Endothelial cell of umbilical vein (primary cell): ENCODE measurements around the gene C1QTNF4. TPM values are rescaled to one million over a fixed set of nuclear protein-coding genes. Genes with fewer than 3 reads are reported as not detected.
A peak's percentile ranks its signal among the peaks of the same experiment; 100 is the strongest.

Source experiments
- BruUV-seq: library from RNA; stranded (reverse); fragments of 400-500 nt; replicated peaks from 2 replicates; lab custom pipeline; 2021; lab: Mats Ljungman, UMichigan
- CTCF ChIA-PET: fragments of 300-600, 350-600 bp; sonication (Branson Sonifier 250); formaldehyde crosslinking; loops from one replicate; lab custom pipeline; 2021; ENCODE audit warnings: antibody characterized with exemption, inconsistent platforms; lab: Charles Lee
- POLR2A ChIA-PET: fragments of 300-600, 350-600 bp; sonication (Branson Sonifier 250); formaldehyde crosslinking; loops from one replicate; lab custom pipeline; 2021; ENCODE audit warnings: antibody characterized with exemption, inconsistent platforms; lab: Charles Lee
- DNase-seq: peaks from one replicate; pipeline ENCODE4 v3.0.0-alpha.2; 2011; ENCODE audit warnings: low read depth, low spot score
- FAIRE-seq: peaks from 2 replicates; lab custom pipeline; 2011; peaks lifted over from hg19 to GRCh38; lab: Jason Lieb, UNC
- H2AFZ ChIP-seq: 2 replicates; pipeline ENCODE4 v1.6.0; 2012; ENCODE audit warnings: low read depth, low read length, control low read depth, inconsistent platforms
- H3K27ac ChIP-seq: 2 replicates; pipeline ENCODE4 v1.5.1; 2011; ENCODE audit warnings: low read depth, mild to moderate bottlenecking, control low read depth, low read length, moderate library complexity; ENCODE audit not compliant: insufficient read depth
- H3K27me3 ChIP-seq, 2 experiments: 2 replicates each; pipeline versions ENCODE4 v1.6.0 to v1.6.1; 2011; ENCODE audit warnings: low read length in 2 of 2, mixed read lengths in 1 of 2; ENCODE audit not compliant: control insufficient read depth in 2 of 2, insufficient read depth in 2 of 2
- H3K36me3 ChIP-seq, 2 experiments: 2 replicates in 1 of 2; 3 replicates in 1 of 2; pipeline ENCODE4 v1.5.1; 2011; ENCODE audit warnings: low read length in 2 of 2, mild to moderate bottlenecking in 1 of 2, moderate library complexity in 1 of 2; ENCODE audit not compliant: control insufficient read depth in 2 of 2, insufficient read depth in 2 of 2; ENCODE audit errors: extremely low read depth in 1 of 2
- H3K4me1 ChIP-seq: 3 replicates; pipeline ENCODE4 v1.5.1; 2011; ENCODE audit warnings: mild to moderate bottlenecking, low read length; ENCODE audit not compliant: control insufficient read depth, insufficient read depth; ENCODE audit errors: extremely low read depth
- H3K4me2 ChIP-seq: 2 replicates; pipeline ENCODE4 v1.6.1; 2011; ENCODE audit warnings: low read length, control low read depth, mixed read lengths; ENCODE audit not compliant: insufficient read depth
- H3K4me3 ChIP-seq, 3 experiments: fragments of 200-600 bp in 1 of 3; sonication (generic), shearing (Covaris generic) in 1 of 3; replicated peaks in 1 of 3; 2 replicates each; pipeline ENCODE4 v1.5.1; 2011 to 2016; ENCODE audit warnings: control low read depth in 3 of 3, low read length in 3 of 3, mild to moderate bottlenecking in 2 of 3, inconsistent platforms in 1 of 3, low read depth in 1 of 3, moderate library complexity in 1 of 3; ENCODE audit not compliant: insufficient read depth in 1 of 3
- H3K79me2 ChIP-seq: 2 replicates; pipeline ENCODE4 v1.6.0; 2012; ENCODE audit warnings: low read length, inconsistent platforms; ENCODE audit not compliant: control insufficient read depth, insufficient read depth
- H3K9ac ChIP-seq: replicated peaks from 2 replicates; pipeline ENCODE3; 2011; ENCODE audit warnings: low read length, control low read depth; ENCODE audit not compliant: insufficient read depth; ENCODE audit errors: extremely low read depth
- H3K9me1 ChIP-seq: replicated peaks from 3 replicates; pipeline ENCODE4 v1.6.0; 2011; ENCODE audit warnings: mild to moderate bottlenecking, low read length; ENCODE audit not compliant: control insufficient read depth, insufficient read depth; ENCODE audit errors: extremely low read depth
- H3K9me3 ChIP-seq: replicated peaks from 2 replicates; pipeline ENCODE4 v1.5.1; 2012; ENCODE audit warnings: low read length, inconsistent platforms; ENCODE audit not compliant: control insufficient read depth, insufficient read depth
- H4K20me1 ChIP-seq: replicated peaks from 2 replicates; pipeline ENCODE3; 2011; ENCODE audit warnings: mild to moderate bottlenecking, low read length; ENCODE audit not compliant: control insufficient read depth, insufficient read depth; ENCODE audit errors: extremely low read depth
- EZH2 ChIP-seq: IDR thresholded peaks from 2 replicates; pipeline ENCODE4 v1.6.1; 2012; ENCODE audit warnings: borderline replicate concordance, low read depth, mild to moderate bottlenecking, moderate library complexity, low read length, inconsistent platforms; ENCODE audit not compliant: severe bottlenecking
- GATA2 ChIP-seq: IDR thresholded peaks from 2 replicates; pipeline ENCODE4 v1.7.0; 2011; ENCODE audit warnings: low read depth, mild to moderate bottlenecking, moderate library complexity, mixed read lengths, low read length; ENCODE audit not compliant: insufficient read length, insufficient read depth
- JUN ChIP-seq: IDR thresholded peaks from 2 replicates; pipeline ENCODE4 v1.6.1; 2011; ENCODE audit warnings: borderline replicate concordance, low read depth; ENCODE audit not compliant: insufficient read length, insufficient read depth
- MAX ChIP-seq: IDR thresholded peaks from 2 replicates; pipeline ENCODE4 v1.6.1; 2011; ENCODE audit not compliant: insufficient read depth, insufficient read length
- POLR2AphosphoS5 ChIP-seq: IDR thresholded peaks from 2 replicates; pipeline ENCODE4 v1.6.1; 2012; ENCODE audit warnings: low read depth, mild to moderate bottlenecking, control low read depth, low read length, moderate library complexity; ENCODE audit not compliant: insufficient read depth
- dilution Hi-C: fragments of 300-500 bp; cut with MboI; formaldehyde crosslinking; loops from one replicate; pipeline ENCODE4 v1.15.0; 2019; ENCODE audit warnings: low sequenced_read_pairs; ENCODE audit not compliant: extremely low pct_ligation_motif_present
- intact Hi-C: fragments of 100-400 bp; cut with micrococcal nuclease; formaldehyde crosslinking; loops from one replicate; pipeline ENCODE4 v1.10.0; 2022
- polyA plus RNA-seq, 4 experiments: library from polyadenylated mRNA; depleted of rRNA in 3 of 4; stranded (reverse) in 3 of 4; unstranded in 1 of 4; fragments of >200 nt; gene quantifications; 2 replicates each; pipeline versions ENCODE4 v1.2.1 to v1.2.3, GENCODE V29; 2011 to 2012; ENCODE audit warnings: missing spikeins in 1 of 4
- total RNA-seq: library from RNA; stranded (reverse); gene quantifications from 2 replicates; pipeline ENCODE4 v1.2.3, GENCODE V29; 2021
- TF ChIP-seq, protein P1 (sequence below), 2 donors: IDR thresholded peaks; 1 replicate in 1 of 2; 2 replicates in 1 of 2; pipeline ENCODE4 v1.5.1; 2011; ENCODE audit warnings: low read length in 2 of 2, mild to moderate bottlenecking in 2 of 2, moderate library complexity in 2 of 2, control low read depth in 1 of 2, inconsistent platforms in 1 of 2, low read depth in 1 of 2; ENCODE audit not compliant: insufficient read depth in 1 of 2; ENCODE audit errors: extremely low read depth in 1 of 2

The C1QTNF4 gene
- total and polyA plus RNA-seq, 2 donors (not counting 3 experiments of a cell fraction or from before 2014, with no cell fraction given): 1.7 to 5.4 TPM

GRCh38 chr11:47593492-47593933 lies 698 bp downstream of the C1QTNF4 start:
- Histone ChIP-seq H4K20me1 (no peaks in the 10 kb centered on the region), H3K27me3 (peaks cover 32 to 40% of the 10 kb centered on the region in 2 experiments), H3K36me3 (no peaks in the 10 kb centered on the region), H3K9ac (no peak overlapping the region), H3K4me2 (peak overlapping the region; percentile 36), H3K9me3 (no peaks in the 10 kb centered on the region), H3K27ac (no peak overlapping the region), H3K4me1 (peaks cover 10% of the 10 kb centered on the region), H2AFZ (no peak overlapping the region), H3K4me3 (no peak overlapping the region), H3K9me1 (no peaks in the 10 kb centered on the region), H3K79me2 (no peaks in the 10 kb centered on the region)
- no TSS peak for BruUV-seq
- no peak for TF ChIP-seq GATA2
- TF ChIP-seq POLR2AphosphoS5: no peak
- peak; percentile 53 for TF ChIP-seq EZH2
- TF ChIP-seq, protein P1, sequence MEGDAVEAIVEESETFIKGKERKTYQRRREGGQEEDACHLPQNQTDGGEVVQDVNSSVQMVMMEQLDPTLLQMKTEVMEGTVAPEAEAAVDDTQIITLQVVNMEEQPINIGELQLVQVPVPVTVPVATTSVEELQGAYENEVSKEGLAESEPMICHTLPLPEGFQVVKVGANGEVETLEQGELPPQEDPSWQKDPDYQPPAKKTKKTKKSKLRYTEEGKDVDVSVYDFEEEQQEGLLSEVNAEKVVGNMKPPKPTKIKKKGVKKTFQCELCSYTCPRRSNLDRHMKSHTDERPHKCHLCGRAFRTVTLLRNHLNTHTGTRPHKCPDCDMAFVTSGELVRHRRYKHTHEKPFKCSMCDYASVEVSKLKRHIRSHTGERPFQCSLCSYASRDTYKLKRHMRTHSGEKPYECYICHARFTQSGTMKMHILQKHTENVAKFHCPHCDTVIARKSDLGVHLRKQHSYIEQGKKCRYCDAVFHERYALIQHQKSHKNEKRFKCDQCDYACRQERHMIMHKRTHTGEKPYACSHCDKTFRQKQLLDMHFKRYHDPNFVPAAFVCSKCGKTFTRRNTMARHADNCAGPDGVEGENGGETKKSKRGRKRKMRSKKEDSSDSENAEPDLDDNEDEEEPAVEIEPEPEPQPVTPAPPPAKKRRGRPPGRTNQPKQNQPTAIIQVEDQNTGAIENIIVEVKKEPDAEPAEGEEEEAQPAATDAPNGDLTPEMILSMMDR (IDR thresholded peaks at IDR 0.05; ENCODE audit: extremely low read depth in 1 of 2, insufficient read depth in 1 of 2, low read depth in 1 of 2, low read length in 2 of 2): no peak
- no peak for TF ChIP-seq JUN
- no peak for TF ChIP-seq MAX
- intact Hi-C loops (no loop called here), dilution Hi-C loops (no loop called here)
- DNase-seq: no peak
- no peak for FAIRE-seq
- POLR2A ChIA-PET: interaction anchor here (0.6 kb wide), 1 partner anchor 31 kb away, joined by 8 read pairs; no protein-coding TSS in a partner anchor
- CTCF ChIA-PET: interaction anchor here (0.6 kb wide), 1 partner anchor 955 kb away, joined by 3 read pairs; no protein-coding TSS in a partner anchor
